Measurements from ENCODE around the gene KIFC3. TPM values are rescaled to one million over a fixed set of nuclear protein-coding genes. Genes with fewer than 3 reads are reported as not detected.
A peak's percentile ranks its signal among the peaks of the same experiment; 100 is the strongest.

The KIFC3 gene
- total RNA-seq, 1 donor = 40.5 TPM

DNA sequence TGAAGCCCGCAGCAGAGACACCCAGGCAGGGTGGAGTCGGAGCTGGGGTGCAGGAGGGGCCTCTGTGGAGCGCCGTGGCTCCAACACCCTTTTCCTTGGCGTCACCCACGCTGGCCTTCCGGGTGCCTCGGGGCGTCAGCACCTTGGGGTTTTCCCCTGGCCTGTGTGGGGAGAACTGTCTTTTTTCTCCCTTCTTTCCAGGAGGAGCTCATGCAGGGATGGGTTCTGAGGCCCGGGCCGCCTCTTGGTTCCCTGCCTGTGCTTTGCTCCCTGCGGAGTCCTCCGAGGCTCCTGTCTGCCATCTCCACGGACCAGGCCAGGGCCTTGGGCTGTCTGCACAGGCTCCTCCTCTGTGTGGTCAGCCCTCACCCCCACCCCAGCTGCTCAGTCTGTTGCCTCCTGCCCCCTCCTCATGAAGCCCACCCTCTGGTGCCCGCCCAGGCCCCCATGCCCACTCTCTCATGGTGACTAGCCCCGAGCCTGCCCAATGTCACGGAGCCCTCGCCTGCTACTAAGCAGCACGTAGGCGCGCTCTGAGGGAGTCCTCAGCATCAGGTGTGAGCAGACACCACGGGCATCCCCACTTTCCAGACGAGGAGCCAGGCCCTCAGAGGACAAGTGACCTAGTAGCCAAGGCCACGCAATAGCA is 61.7 kb downstream of the KIFC3 start:
- Histone ChIP-seq H3K4me1 (ENCODE audit: insufficient read depth, low read length) (peaks cover 13% of the 10 kb centered on the region), H2AFZ (ENCODE audit: low read length) (no peak overlapping the region), H3K36me3 (ENCODE audit: insufficient read depth, low read length) (peaks cover 6% of the 10 kb centered on the region), H3K4me3 (ENCODE audit: insufficient read depth, low read length) (no peak overlapping the region), H3K27ac (ENCODE audit: low read depth, low read length) (no peak overlapping the region), H3K4me2 (ENCODE audit: insufficient read depth, low read length) (no peak overlapping the region), H3K27me3 (ENCODE audit: insufficient read depth, low read length) (no peaks in the 10 kb centered on the region), H3K79me2 (ENCODE audit: insufficient read depth, low read length) (peaks cover 12% of the 10 kb centered on the region), H3K9me3 (ENCODE audit: low read depth, low read length) (no peaks in the 10 kb centered on the region), H4K20me1 (ENCODE audit: insufficient read depth, low read length) (no peaks in the 10 kb centered on the region)
- DNase-seq (ENCODE audit: insufficient read length, low spot score, missing footprints) = peak; percentile 58
- TF ChIP-seq, protein P1, sequence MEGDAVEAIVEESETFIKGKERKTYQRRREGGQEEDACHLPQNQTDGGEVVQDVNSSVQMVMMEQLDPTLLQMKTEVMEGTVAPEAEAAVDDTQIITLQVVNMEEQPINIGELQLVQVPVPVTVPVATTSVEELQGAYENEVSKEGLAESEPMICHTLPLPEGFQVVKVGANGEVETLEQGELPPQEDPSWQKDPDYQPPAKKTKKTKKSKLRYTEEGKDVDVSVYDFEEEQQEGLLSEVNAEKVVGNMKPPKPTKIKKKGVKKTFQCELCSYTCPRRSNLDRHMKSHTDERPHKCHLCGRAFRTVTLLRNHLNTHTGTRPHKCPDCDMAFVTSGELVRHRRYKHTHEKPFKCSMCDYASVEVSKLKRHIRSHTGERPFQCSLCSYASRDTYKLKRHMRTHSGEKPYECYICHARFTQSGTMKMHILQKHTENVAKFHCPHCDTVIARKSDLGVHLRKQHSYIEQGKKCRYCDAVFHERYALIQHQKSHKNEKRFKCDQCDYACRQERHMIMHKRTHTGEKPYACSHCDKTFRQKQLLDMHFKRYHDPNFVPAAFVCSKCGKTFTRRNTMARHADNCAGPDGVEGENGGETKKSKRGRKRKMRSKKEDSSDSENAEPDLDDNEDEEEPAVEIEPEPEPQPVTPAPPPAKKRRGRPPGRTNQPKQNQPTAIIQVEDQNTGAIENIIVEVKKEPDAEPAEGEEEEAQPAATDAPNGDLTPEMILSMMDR (IDR thresholded peaks at IDR 0.05; ENCODE audit: extremely low read depth, low read depth, low read length) = no peak

DNA sequence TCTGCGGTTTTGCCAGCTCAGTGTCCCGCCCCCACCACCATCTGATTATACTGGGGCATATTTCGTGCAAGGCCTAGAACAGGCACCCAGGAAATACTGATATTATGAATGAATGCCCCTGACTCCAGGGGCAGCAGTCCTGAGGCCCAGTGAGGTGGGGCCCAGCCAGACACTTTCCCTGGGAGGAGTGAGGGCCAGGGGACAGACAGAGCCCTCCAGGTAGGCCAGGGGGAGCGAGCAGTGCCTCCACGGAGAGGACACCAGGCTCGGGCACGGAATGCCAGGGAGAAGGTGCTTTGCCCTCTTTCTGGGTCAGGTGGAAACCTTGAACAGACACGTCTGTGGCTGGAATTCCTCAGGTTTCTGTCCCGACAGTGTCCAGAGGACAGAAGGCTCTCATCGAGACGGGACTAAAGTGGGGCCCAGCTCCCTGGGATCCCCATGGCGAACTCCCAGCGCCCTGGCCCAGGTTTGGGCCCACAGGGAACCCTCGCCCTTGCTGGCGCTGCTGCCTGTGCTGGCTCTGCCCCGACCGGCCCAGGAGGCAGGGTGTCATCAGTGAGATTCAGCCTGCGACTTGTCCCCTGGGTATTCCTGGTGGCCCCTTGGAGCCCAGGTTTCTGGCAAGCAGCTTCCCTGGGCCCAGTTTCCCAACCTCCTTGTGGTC is 62.4 kb downstream of the KIFC3 start:
- H3K27me3 ChIP-seq (ENCODE audit: insufficient read depth, low read length) = no peaks in the 10 kb centered on the region
- peaks cover 13% of the 10 kb centered on the region for H3K4me1 ChIP-seq (ENCODE audit: insufficient read depth, low read length)
- no peak overlapping the region for H3K4me2 ChIP-seq (ENCODE audit: insufficient read depth, low read length)
- H3K27ac ChIP-seq (ENCODE audit: low read depth, low read length) = peak overlapping the region; percentile 30
- TF ChIP-seq, protein P1 (IDR thresholded peaks at IDR 0.05; ENCODE audit: extremely low read depth, low read depth, low read length) = no peak
- no peaks in the 10 kb centered on the region for H3K9me3 ChIP-seq (ENCODE audit: low read depth, low read length)
- H3K4me3 ChIP-seq (ENCODE audit: insufficient read depth, low read length) = no peak overlapping the region
- no peaks in the 10 kb centered on the region for H4K20me1 ChIP-seq (ENCODE audit: insufficient read depth, low read length)
- peaks cover 12% of the 10 kb centered on the region for H3K79me2 ChIP-seq (ENCODE audit: insufficient read depth, low read length)
- peak; percentile 84 for DNase-seq (ENCODE audit: insufficient read length, low spot score, missing footprints)
- no peak overlapping the region for H2AFZ ChIP-seq (ENCODE audit: low read length)
- peaks cover 6% of the 10 kb centered on the region for H3K36me3 ChIP-seq (ENCODE audit: insufficient read depth, low read length)

DNA sequence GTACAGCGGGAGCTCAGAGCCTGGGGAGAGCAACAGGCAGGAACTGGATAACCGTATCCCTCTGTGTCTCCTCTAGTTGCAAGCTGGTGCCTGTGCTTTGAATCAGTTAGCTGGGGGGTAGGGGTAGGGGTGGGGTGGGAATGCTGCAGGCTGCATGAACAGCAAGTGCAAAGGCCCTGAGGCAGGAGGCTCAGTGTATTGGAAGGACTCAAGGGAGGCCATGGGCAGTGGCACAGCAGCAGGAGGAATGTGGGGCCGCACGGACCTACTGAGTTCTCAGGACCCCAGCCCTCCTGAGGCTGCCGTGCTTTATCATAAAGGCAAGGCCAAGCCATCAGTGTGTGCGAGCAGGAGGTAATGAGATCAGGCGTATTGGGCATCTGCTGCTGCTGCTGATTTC is 63.4 kb downstream of the KIFC3 start:
- no peak for DNase-seq (ENCODE audit: insufficient read length, low spot score, missing footprints)
- H3K36me3 ChIP-seq (ENCODE audit: insufficient read depth, low read length) = no peaks in the 10 kb centered on the region
- no peak overlapping the region for H3K27ac ChIP-seq (ENCODE audit: low read depth, low read length)
- TF ChIP-seq, protein P1 (IDR thresholded peaks at IDR 0.05; ENCODE audit: extremely low read depth, low read depth, low read length) = no peak
- H3K4me3 ChIP-seq (ENCODE audit: insufficient read depth, low read length) = no peak overlapping the region
- H3K4me2 ChIP-seq (ENCODE audit: insufficient read depth, low read length) = no peak overlapping the region
- H2AFZ ChIP-seq (ENCODE audit: low read length) = no peak overlapping the region
- H3K4me1 ChIP-seq (ENCODE audit: insufficient read depth, low read length) = peaks cover 13% of the 10 kb centered on the region
- H3K79me2 ChIP-seq (ENCODE audit: insufficient read depth, low read length) = peaks cover 12% of the 10 kb centered on the region
- no peaks in the 10 kb centered on the region for H3K9me3 ChIP-seq (ENCODE audit: low read depth, low read length)
- no peaks in the 10 kb centered on the region for H4K20me1 ChIP-seq (ENCODE audit: insufficient read depth, low read length)
- no peaks in the 10 kb centered on the region for H3K27me3 ChIP-seq (ENCODE audit: insufficient read depth, low read length)

Data from osteoblast (primary cell).